Testis (tissue), 2 donors: ENCODE results near the gene SST.

Source experiments
- POLR2A ChIP-seq: fragments of 450-650 bp; IDR thresholded peaks from one replicate; pipeline ENCODE4 v1.6.1; 2017; ENCODE audit warnings: antibody characterized with exemption, mild to moderate bottlenecking, moderate library complexity
- TF ChIP-seq, protein P1 (sequence below), 3 experiments: fragments of 450-650 bp in 2 of 3; fragments of 200-600 bp in 1 of 3; sonication (generic) in 1 of 3; IDR thresholded peaks; one replicate each; pipeline ENCODE4 v1.5.1; 2016 to 2019; ENCODE audit warnings: antibody characterized with exemption in 3 of 3, mild to moderate bottlenecking in 2 of 3, moderate library complexity in 1 of 3

DNA sequence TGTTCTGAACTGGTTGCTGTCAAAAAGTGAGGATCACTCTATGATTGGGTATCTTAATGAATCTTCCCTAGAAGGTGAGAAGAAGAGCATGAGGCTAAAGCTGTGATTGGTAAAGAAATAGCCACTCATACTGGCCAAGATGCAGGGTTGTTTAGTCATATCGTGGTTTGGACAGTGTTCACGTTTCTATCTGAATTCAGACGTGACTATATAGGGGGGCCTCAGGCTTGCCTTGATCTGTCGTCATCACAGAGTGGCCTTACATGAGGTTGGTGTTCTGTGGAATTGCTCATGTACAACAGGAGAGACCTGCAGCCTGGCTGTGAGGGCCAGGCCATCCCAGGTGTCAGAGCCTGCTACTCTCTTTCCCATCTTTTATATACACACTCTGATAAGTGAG lies 19.8 kb upstream of the SST start:
- TF ChIP-seq, protein P1, sequence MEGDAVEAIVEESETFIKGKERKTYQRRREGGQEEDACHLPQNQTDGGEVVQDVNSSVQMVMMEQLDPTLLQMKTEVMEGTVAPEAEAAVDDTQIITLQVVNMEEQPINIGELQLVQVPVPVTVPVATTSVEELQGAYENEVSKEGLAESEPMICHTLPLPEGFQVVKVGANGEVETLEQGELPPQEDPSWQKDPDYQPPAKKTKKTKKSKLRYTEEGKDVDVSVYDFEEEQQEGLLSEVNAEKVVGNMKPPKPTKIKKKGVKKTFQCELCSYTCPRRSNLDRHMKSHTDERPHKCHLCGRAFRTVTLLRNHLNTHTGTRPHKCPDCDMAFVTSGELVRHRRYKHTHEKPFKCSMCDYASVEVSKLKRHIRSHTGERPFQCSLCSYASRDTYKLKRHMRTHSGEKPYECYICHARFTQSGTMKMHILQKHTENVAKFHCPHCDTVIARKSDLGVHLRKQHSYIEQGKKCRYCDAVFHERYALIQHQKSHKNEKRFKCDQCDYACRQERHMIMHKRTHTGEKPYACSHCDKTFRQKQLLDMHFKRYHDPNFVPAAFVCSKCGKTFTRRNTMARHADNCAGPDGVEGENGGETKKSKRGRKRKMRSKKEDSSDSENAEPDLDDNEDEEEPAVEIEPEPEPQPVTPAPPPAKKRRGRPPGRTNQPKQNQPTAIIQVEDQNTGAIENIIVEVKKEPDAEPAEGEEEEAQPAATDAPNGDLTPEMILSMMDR (IDR thresholded peaks at IDR 0.05), result no peak
- no peak for TF ChIP-seq POLR2A
